ENCODE results near the gene GRPEL2.
"Not testable (repeated sequence)": the region's sequence is repeated elsewhere in the genome, so short reads cannot be mapped to it uniquely, and the experiment has no call there.

Gene GRPEL2

DNA sequence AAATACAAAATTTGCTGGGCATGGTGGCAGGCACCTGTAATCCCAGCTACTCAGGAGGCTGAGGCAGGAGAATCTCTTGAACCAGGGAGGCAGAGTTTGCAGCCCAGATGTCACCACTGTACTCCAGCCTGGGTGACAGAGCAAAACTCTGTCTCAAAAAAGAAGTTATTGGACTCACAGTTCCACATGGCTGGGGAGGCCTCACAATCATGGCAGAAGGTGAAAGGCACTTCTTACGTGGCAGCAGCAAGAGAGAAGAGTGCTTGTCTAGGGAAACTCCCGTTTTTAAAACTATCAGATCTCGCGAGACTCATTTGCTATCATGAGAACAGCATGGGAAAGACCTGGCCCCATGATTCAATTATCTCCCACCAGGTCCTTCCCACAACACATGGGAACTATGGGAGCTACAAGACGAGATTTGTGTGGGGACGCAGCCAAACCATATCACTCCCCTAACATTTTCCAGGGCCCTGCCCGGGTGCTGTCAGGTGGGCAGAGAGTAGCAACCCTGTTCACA lies 53.5 kb downstream of the GRPEL2 start:
- not testable (repeated sequence) for DNase-seq (ENCODE audit: low read depth)

DNA sequence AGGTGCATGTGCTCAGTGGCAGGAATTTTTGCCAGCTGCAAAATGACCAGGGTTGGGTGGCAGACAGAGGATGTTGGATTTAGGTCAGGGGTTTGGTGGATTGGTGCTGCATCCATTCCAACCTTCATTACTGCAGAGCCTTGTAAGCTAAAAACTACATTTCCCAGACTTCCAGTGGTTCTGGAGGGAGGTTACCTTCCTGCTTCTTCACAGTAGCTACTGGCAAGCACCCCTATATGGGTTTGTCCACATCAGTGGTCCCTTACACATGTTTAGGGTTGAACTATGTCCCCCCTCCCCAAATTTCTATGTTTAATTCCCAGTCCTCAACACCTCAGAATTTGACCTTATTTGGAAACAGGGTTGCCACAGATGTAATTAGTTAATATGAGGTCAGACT lies 54.5 kb downstream of the GRPEL2 start:
- no peak for DNase-seq (ENCODE audit: low read depth)

DNA sequence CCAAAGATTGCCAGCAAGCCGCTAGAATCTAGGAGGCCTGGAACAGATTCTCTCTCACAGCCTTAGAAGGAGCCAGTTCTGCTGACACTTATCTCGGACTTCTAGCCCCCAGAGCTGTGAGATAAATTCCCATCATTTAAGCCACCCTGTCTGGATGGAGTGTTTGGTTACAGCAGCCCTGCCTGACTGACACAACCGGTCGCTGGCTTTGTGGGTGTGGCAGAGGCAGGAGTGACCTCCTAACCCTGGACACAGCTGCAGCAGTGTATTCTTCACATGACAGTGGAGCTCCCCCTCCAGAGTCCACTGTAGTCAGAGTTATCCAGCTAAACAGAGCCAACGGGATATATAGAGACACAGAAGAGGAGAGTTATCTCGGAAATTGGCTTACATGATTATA lies 55.0 kb downstream of the GRPEL2 start:
- no peak for DNase-seq (ENCODE audit: low read depth)

DNA sequence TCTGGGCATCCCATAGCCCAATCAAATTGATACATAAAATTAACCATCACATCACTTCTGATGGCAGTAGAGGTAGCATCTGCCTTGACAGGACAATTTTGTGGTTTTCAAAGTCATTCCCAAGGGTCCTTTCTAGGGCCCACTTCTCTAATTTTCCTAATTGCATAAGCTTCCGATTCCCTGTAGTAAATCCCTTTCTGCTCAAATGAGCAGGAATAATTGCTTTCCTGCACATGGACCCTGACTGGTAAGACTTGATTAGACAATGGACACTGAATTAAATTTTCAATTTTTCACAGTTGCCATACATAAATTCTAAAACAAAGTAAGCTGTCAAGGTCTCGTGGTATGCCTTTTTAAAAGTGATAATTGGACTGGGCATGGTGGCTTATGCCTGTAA lies 55.8 kb downstream of the GRPEL2 start:
- no peak for DNase-seq (ENCODE audit: low read depth)

DNA sequence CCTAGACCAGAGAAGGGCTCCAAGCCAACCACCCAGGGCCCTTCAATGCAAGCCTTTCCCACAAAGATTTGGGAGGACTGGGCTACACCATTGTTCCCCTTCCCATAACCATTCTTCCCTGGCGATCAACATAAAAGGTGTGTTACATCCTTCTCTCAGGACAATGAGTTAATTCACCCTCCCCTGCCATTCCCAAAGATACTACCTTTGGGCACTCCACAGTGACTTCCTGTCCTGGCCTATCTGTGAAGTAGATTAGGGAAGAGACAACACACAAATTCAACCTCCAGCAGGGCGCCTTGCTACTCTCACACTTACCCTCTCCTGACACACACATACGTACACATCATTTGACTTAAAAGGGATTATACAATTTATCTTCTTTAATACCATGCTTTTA lies 57.0 kb downstream of the GRPEL2 start:
- DNase-seq (ENCODE audit: low read depth) = no peak

Data from non-pigmented ciliary epithelial cell (primary cell).